Vagina (tissue), 2 donors: ENCODE data around the gene CTH. TPM values are rescaled to one million over a fixed set of nuclear protein-coding genes. Genes with fewer than 3 reads are reported as not detected.
"Not testable (repeated sequence)": the region's sequence is repeated elsewhere in the genome, so short reads cannot be mapped to it uniquely, and the experiment has no call there.

ENCODE experiments used
- DNase-seq, 2 donors: peaks; one replicate each; pipeline ENCODE4 v3.0.0-alpha.2; 2017; ENCODE audit errors: extremely low spot score in 2 of 2
- H3K27ac ChIP-seq: fragments of 200-600 bp; sonication (generic); one replicate; pipeline ENCODE4 v1.5.1; 2019
- H3K27me3 ChIP-seq: fragments of 200-600 bp; sonication (generic); one replicate; pipeline ENCODE4 v1.5.1; 2019
- H3K36me3 ChIP-seq, 2 donors: fragments of 200-600 bp; sonication (generic); one replicate each; pipeline ENCODE4 v1.5.1; 2017 to 2019
- H3K4me1 ChIP-seq: fragments of 200-600 bp; sonication (generic); one replicate; pipeline ENCODE4 v1.5.1; 2019
- H3K4me3 ChIP-seq, 2 donors: fragments of 200-600 bp; sonication (generic); 1 replicate in 1 of 2; 2 replicates in 1 of 2; pipeline ENCODE4 v1.5.1; 2016 to 2019
- H3K9me3 ChIP-seq: fragments of 200-600 bp; sonication (generic); one replicate; pipeline ENCODE4 v1.5.1; 2019
- POLR2A ChIP-seq, 2 donors: fragments of 450-650 bp; IDR thresholded peaks; one replicate each; pipeline ENCODE4 v1.6.1; 2017; ENCODE audit warnings: antibody characterized with exemption in 2 of 2, mild to moderate bottlenecking in 2 of 2, moderate library complexity in 2 of 2
- POLR2AphosphoS5 ChIP-seq, 2 donors: sonication (generic); formaldehyde crosslinking; IDR thresholded peaks; one replicate each; pipeline ENCODE4 v1.9.0; 2017; ENCODE audit warnings: antibody characterized with exemption in 2 of 2, mild to moderate bottlenecking in 2 of 2, low read depth in 1 of 2; ENCODE audit not compliant: insufficient read depth in 1 of 2
- intact Hi-C: fragments of 100-400 bp; cut with DNase I; formaldehyde crosslinking; loops from one replicate; pipeline ENCODE4 v1.15.1; 2023
- total RNA-seq: library from RNA; depleted of rRNA; stranded (reverse); fragments of >200 nt; gene quantifications from one replicate; pipeline ENCODE4 v1.2.3, GENCODE V29; 2016
- TF ChIP-seq, protein P1 (sequence below), 3 experiments: fragments of 450-650 bp in 2 of 3; fragments of 200-600 bp in 1 of 3; sonication (generic) in 1 of 3; IDR thresholded peaks; one replicate each; pipeline ENCODE4 v1.5.1; 2017 to 2019; ENCODE audit warnings: antibody characterized with exemption in 3 of 3, mild to moderate bottlenecking in 2 of 3, moderate library complexity in 2 of 3

CTH gene
- total RNA-seq, 1 donor from 2014 or later: 4.2 TPM

- H3K9me3 ChIP-seq: no peaks in the 10 kb centered on the region
- DNase-seq: no peak
- TF ChIP-seq, protein P1, sequence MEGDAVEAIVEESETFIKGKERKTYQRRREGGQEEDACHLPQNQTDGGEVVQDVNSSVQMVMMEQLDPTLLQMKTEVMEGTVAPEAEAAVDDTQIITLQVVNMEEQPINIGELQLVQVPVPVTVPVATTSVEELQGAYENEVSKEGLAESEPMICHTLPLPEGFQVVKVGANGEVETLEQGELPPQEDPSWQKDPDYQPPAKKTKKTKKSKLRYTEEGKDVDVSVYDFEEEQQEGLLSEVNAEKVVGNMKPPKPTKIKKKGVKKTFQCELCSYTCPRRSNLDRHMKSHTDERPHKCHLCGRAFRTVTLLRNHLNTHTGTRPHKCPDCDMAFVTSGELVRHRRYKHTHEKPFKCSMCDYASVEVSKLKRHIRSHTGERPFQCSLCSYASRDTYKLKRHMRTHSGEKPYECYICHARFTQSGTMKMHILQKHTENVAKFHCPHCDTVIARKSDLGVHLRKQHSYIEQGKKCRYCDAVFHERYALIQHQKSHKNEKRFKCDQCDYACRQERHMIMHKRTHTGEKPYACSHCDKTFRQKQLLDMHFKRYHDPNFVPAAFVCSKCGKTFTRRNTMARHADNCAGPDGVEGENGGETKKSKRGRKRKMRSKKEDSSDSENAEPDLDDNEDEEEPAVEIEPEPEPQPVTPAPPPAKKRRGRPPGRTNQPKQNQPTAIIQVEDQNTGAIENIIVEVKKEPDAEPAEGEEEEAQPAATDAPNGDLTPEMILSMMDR (IDR thresholded peaks at IDR 0.05): no peak
- TF ChIP-seq POLR2A (IDR thresholded peaks at IDR 0.05): no peak
- no peak for TF ChIP-seq POLR2AphosphoS5 (IDR thresholded peaks at IDR 0.05; ENCODE audit: insufficient read depth in 1 of 2, low read depth in 1 of 2)
- no peaks in the 10 kb centered on the region for H3K36me3 ChIP-seq
- intact Hi-C loops: no loop called here
- no peak overlapping the region for H3K27ac ChIP-seq
- no peaks in the 10 kb centered on the region for H3K4me1 ChIP-seq
- H3K27me3 ChIP-seq: no peaks in the 10 kb centered on the region
- no peak overlapping the region for H3K4me3 ChIP-seq
Measured at GRCh38 chr1:70465911-70466310, 54.8 kb downstream of the CTH start.

DNA sequence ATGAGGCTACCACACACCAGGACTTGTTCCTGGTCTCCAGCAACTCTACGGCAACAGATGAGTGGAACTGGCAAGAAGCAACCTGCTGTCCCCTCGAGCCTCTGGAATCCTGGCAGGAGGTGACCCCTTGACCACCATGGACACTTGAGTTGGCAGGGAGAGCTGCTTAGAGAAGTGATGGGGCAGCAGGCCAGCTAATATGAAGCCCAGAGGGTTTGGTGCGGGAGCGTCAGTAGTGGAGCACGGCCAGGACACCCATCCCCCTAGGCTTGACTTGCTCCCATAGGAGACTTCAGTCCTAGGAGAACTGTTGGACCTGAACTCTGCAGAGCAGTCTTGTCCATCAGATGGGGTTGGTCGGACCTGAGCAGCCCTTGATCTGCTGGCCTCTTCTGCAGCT lies 56.5 kb downstream of the CTH start:
- no peaks in the 10 kb centered on the region for H3K27me3 ChIP-seq
- no peak for TF ChIP-seq POLR2A (IDR thresholded peaks at IDR 0.05)
- TF ChIP-seq, protein P1 (IDR thresholded peaks at IDR 0.05): no peak
- TF ChIP-seq POLR2AphosphoS5 (IDR thresholded peaks at IDR 0.05; ENCODE audit: insufficient read depth in 1 of 2, low read depth in 1 of 2): no peak
- H3K4me3 ChIP-seq: no peak overlapping the region
- intact Hi-C loops: no loop called here
- H3K27ac ChIP-seq: no peak overlapping the region
- DNase-seq: no peak
- no peaks in the 10 kb centered on the region for H3K36me3 ChIP-seq
- no peaks in the 10 kb centered on the region for H3K4me1 ChIP-seq
- H3K9me3 ChIP-seq: no peaks in the 10 kb centered on the region

- Histone ChIP-seq H3K4me3 (no peak overlapping the region), H3K27ac (no peak overlapping the region), H3K4me1 (no peaks in the 10 kb centered on the region), H3K27me3 (no peaks in the 10 kb centered on the region), H3K36me3 (no peaks in the 10 kb centered on the region), H3K9me3 (no peaks in the 10 kb centered on the region)
- DNase-seq: no peak
- TF ChIP-seq POLR2AphosphoS5 (IDR thresholded peaks at IDR 0.05; ENCODE audit: insufficient read depth in 1 of 2, low read depth in 1 of 2) (no peak), POLR2A (IDR thresholded peaks at IDR 0.05) (no peak)
- TF ChIP-seq, protein P1 (IDR thresholded peaks at IDR 0.05): no peak
- intact Hi-C loops: no loop called here
Measured at GRCh38 chr1:70468180-70468579, 57.1 kb downstream of the CTH start.

- H3K27ac ChIP-seq, H3K9me3 ChIP-seq, H3K36me3 ChIP-seq, H3K27me3 ChIP-seq, intact Hi-C loops, H3K4me1 ChIP-seq, DNase-seq, H3K4me3 ChIP-seq: not testable (repeated sequence)
Measured at GRCh38 chr1:70469184-70469583, 58.1 kb downstream of the CTH start.

DNA sequence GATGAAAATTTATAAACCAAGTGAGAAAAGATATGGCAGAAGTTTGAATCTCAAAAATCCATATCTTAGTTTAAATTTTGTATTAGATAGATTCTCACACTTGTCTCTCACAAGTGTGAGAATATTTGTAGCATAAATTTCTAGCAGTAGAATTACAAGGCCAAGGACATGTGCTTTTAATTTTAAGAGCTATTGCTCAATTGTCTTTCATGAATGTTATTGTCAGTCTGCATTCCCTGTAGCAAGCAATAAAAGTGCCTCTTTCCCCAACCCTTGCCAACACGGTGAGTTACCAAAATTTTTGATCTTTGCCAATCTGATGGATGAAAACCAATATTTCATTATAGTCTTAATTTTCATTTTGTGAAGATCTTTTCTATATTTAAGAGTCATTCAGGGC lies 64.0 kb downstream of the CTH start:
- no peaks in the 10 kb centered on the region for H3K36me3 ChIP-seq
- no peak overlapping the region for H3K4me3 ChIP-seq
- H3K27me3 ChIP-seq: no peaks in the 10 kb centered on the region
- TF ChIP-seq, protein P1 (IDR thresholded peaks at IDR 0.05): no peak
- TF ChIP-seq POLR2AphosphoS5 (IDR thresholded peaks at IDR 0.05; ENCODE audit: insufficient read depth in 1 of 2, low read depth in 1 of 2): no peak
- TF ChIP-seq POLR2A (IDR thresholded peaks at IDR 0.05): no peak
- H3K9me3 ChIP-seq: no peaks in the 10 kb centered on the region
- intact Hi-C loops: no loop called here
- no peaks in the 10 kb centered on the region for H3K4me1 ChIP-seq
- DNase-seq: no peak
- H3K27ac ChIP-seq: no peak overlapping the region

DNA sequence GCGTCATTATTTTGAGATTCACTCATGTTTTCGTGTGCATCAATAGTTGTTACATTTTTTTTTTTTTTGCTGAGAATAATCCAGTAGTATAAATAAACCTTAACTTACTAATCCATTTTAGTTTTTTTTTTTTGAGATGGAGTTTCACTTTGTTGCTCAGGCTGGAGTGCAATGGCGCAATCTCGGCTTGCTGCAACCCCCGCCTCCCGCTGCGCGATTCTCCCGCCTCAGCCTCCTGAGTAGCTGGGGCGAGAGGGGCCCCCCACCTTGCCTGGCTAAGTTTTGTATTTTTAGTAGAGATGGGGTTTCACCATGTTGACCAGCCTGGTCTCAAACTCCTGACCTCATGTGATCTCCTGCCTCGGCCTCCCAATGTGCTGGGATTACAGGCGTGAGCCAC lies 66.0 kb downstream of the CTH start:
- no peak overlapping the region for H3K27ac ChIP-seq
- H3K36me3 ChIP-seq: no peaks in the 10 kb centered on the region
- intact Hi-C loops: no loop called here
- DNase-seq: no peak
- no peaks in the 10 kb centered on the region for H3K9me3 ChIP-seq
- H3K4me3 ChIP-seq: no peak overlapping the region
- H3K27me3 ChIP-seq: no peaks in the 10 kb centered on the region
- TF ChIP-seq, protein P1 (IDR thresholded peaks at IDR 0.05): no peak
- TF ChIP-seq POLR2AphosphoS5 (IDR thresholded peaks at IDR 0.05; ENCODE audit: insufficient read depth in 1 of 2, low read depth in 1 of 2) (no peak), POLR2A (IDR thresholded peaks at IDR 0.05) (no peak)
- H3K4me1 ChIP-seq: no peaks in the 10 kb centered on the region

GRCh38 chr1:70477905-70478304 lies 66.8 kb downstream of the CTH start:
- H3K4me1 ChIP-seq, H3K27me3 ChIP-seq, DNase-seq, H3K36me3 ChIP-seq, H3K4me3 ChIP-seq, H3K9me3 ChIP-seq, H3K27ac ChIP-seq, intact Hi-C loops: not testable (repeated sequence)
